Measurements from ENCODE around the gene AQP12A. TPM values are rescaled to one million over a fixed set of nuclear protein-coding genes. Genes with fewer than 3 reads are reported as not detected.

Gene AQP12A
- total RNA-seq, 1 experiment from 2014 or later = not detected

GRCh38 chr2:240722796-240723735 is 31.4 kb downstream of the AQP12A start:
- H3K4me1 ChIP-seq (ENCODE audit: control insufficient read depth, insufficient read depth, low read length) = no peaks in the 10 kb centered on the region
- TF ChIP-seq CTCF (IDR thresholded peaks at IDR 0.05) = no peak
- TF ChIP-seq SIN3A (IDR thresholded peaks at IDR 0.05; ENCODE audit: borderline replicate concordance, insufficient read depth, low read depth, low read length) = no peak
- TF ChIP-seq POLR2AphosphoS5 (IDR thresholded peaks at IDR 0.05; ENCODE audit: low read depth, low read length) = no peak
- TF ChIP-seq REST (IDR thresholded peaks at IDR 0.05; ENCODE audit: insufficient read depth in 1 of 2, low read depth in 2 of 2, low read length in 1 of 2) = no peak
- TF ChIP-seq TCF7L2 (IDR thresholded peaks at IDR 0.05; ENCODE audit: low read depth, low read length) = no peak
- H3K27ac ChIP-seq (ENCODE audit: low read length) = no peak overlapping the region
- BruUV-seq (replicated peaks) = no TSS peak
- H3K9me3 ChIP-seq (ENCODE audit: control insufficient read depth, insufficient read depth, low read depth, low read length) = no peaks in the 10 kb centered on the region
- in situ Hi-C loops (cut with HindIII; ENCODE audit: low pct_unique_long_range_greater_than_20kb, low sequenced_read_pairs) (no loop called here), intact Hi-C loops (cut with micrococcal nuclease; ENCODE audit: unreplicated experiment) (no loop called here)
- no peak for DNase-seq (ENCODE audit: low read depth, low spot score)
- ChIA-PET CTCF (no interaction called here), POLR2A (no interaction called here)
- ATAC-seq = 0 out of 2 replicates have a peak, but pooled peaks have one; percentile 17
- no peaks in the 10 kb centered on the region for H3K36me3 ChIP-seq (ENCODE audit: control insufficient read depth, insufficient read depth, low read length)
- H3K27me3 ChIP-seq (ENCODE audit: control insufficient read depth, insufficient read depth, low read length) = no peaks in the 10 kb centered on the region
- H3K4me3 ChIP-seq (ENCODE audit: low read depth in 2 of 2, low read length in 2 of 2) = no peak overlapping the region

- no peak overlapping the region for H3K27ac ChIP-seq (ENCODE audit: low read length)
- no peaks in the 10 kb centered on the region for H3K27me3 ChIP-seq (ENCODE audit: control insufficient read depth, insufficient read depth, low read length)
- no peak overlapping the region for H3K4me3 ChIP-seq (ENCODE audit: low read depth in 2 of 2, low read length in 2 of 2)
- TF ChIP-seq SIN3A (IDR thresholded peaks at IDR 0.05; ENCODE audit: borderline replicate concordance, insufficient read depth, low read depth, low read length) (no peak), REST (IDR thresholded peaks at IDR 0.05; ENCODE audit: insufficient read depth in 1 of 2, low read depth in 2 of 2, low read length in 1 of 2) (no peak), POLR2AphosphoS5 (IDR thresholded peaks at IDR 0.05; ENCODE audit: low read depth, low read length) (no peak), CTCF (IDR thresholded peaks at IDR 0.05) (no peak), TCF7L2 (IDR thresholded peaks at IDR 0.05; ENCODE audit: low read depth, low read length) (no peak)
- no peak for ATAC-seq
- intact Hi-C loops (cut with micrococcal nuclease; ENCODE audit: unreplicated experiment) = no loop called here
- POLR2A ChIA-PET = no interaction called here
- in situ Hi-C loops (cut with HindIII; ENCODE audit: low pct_unique_long_range_greater_than_20kb, low sequenced_read_pairs) = no loop called here
- no peak for DNase-seq (ENCODE audit: low read depth, low spot score)
- BruUV-seq (replicated peaks) = no TSS peak
- no peaks in the 10 kb centered on the region for H3K36me3 ChIP-seq (ENCODE audit: control insufficient read depth, insufficient read depth, low read length)
- no peaks in the 10 kb centered on the region for H3K9me3 ChIP-seq (ENCODE audit: control insufficient read depth, insufficient read depth, low read depth, low read length)
- no peaks in the 10 kb centered on the region for H3K4me1 ChIP-seq (ENCODE audit: control insufficient read depth, insufficient read depth, low read length)
- CTCF ChIA-PET = no interaction called here
Measured at GRCh38 chr2:240723851-240724250, 32.2 kb downstream of the AQP12A start.
